ENCODE data around the gene NDOR1. TPM values are rescaled to one million over a fixed set of nuclear protein-coding genes. Genes with fewer than 3 reads are reported as not detected.

The NDOR1 gene
- total RNA-seq: 2.8 TPM

DNA sequence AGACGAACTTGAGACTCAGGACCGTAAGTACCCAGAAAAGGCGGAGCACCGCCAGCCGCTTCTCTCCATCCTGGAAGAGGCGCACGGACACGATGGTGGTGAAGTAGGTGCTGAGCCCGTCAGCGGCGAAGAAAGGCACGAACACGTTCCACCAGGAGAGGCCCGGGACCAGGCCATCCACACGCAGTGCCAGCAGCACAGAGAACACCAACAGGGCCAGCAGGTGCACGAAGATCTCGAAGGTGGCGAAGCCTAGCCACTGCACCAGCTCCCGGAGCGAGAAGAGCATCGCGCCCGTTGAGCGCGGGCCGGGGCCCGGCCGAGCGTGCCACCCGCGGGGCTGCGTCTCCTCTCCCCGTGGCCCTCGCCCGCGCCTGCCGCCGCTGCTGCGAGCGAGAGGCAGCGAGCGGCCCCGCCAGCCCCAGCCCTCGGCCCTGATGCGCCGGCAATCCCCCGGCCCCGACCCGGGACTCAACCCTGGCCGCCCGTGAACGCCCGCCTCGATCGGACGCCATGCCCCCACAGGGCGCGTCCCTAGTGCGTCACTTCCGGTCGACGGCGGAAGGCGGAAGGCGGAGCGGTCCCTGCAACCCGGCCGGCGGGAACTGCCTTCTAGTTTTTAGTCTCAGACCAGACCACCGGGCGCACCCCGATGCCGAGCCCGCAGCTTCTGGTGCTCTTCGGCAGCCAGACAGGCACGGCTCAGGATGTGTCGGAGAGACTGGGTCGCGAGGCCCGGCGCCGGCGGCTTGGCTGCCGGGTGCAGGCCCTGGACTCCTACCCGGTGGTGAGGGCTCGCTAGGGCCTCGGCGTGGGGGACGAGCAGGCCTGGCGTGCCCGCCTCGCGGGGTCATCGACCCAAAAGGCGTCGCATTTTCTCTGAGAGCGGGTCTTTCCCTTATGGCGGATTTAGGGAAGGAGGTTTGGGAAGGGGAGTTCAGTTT is at the start of gene NDOR1, which contains the start of gene TMEM203:
NDOR1 (plus strand) TSS at position 575 of the 944 bp plus-strand sequence; CDS start at position 653, 78 bp downstream.
TMEM203 (minus strand) TSS at position 523 of the 944 bp plus-strand sequence; CDS start at position 289, 234 bp downstream.
- DNase-seq: peak; percentile 86

DNA sequence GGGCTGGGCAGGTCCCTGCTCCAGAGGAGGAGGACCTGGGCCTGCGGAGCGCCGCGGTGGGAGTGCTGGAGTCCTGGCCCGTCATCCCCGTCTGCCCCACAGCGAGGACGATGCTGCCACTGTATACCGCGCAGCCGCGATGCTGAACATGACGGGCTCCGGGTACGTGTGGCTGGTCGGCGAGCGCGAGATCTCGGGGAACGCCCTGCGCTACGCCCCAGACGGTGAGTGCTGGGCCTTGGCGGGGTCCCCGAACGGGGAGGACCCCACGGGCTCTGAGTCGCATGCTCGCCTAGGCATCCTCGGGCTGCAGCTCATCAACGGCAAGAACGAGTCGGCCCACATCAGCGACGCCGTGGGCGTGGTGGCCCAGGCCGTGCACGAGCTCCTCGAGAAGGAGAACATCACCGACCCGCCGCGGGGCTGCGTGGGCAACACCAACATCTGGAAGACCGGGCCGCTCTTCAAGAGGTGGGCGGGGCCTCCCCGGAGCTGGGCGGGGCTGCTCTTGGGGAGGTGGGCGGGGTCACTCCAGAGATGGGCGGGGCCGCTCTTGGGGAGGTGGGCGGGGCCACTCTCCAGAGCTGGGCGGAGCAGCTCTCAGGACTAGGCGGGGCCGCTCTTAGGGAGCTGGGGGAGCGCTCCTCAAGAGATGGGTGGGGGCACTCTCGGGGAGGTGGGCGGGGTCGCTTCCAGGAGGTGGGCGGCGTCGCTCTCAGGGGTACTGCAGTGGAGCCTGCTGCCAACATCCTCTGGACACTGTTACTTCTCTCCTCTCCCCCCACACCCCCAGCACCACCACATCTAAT is 48.7 kb upstream of the NDOR1 start:
- DNase-seq: peak; percentile 50

GRCh38 chr9:137157618-137158415 is 47.7 kb upstream of the NDOR1 start:
- DNase-seq: peak; percentile 21

DNA sequence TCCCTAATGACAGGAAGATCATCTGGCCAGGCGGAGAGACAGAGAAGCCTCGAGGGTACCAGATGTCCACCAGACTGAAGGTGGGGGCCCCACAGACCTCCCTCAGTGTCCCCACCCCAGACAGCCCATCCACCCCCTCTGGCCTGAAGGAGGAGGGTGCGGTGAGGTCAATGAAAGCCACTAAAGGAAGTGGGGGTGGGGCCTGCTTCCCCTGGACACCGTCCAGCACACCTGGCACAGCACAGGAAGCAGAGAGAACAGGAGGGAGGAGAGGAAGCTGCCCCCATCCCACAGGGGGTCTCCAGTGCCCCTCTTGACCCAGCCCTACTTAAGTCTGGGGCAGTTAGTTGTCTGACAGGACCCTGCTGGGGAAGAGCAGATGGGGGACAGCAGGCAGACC is 46.9 kb upstream of the NDOR1 start:
- DNase-seq: no peak

DNA sequence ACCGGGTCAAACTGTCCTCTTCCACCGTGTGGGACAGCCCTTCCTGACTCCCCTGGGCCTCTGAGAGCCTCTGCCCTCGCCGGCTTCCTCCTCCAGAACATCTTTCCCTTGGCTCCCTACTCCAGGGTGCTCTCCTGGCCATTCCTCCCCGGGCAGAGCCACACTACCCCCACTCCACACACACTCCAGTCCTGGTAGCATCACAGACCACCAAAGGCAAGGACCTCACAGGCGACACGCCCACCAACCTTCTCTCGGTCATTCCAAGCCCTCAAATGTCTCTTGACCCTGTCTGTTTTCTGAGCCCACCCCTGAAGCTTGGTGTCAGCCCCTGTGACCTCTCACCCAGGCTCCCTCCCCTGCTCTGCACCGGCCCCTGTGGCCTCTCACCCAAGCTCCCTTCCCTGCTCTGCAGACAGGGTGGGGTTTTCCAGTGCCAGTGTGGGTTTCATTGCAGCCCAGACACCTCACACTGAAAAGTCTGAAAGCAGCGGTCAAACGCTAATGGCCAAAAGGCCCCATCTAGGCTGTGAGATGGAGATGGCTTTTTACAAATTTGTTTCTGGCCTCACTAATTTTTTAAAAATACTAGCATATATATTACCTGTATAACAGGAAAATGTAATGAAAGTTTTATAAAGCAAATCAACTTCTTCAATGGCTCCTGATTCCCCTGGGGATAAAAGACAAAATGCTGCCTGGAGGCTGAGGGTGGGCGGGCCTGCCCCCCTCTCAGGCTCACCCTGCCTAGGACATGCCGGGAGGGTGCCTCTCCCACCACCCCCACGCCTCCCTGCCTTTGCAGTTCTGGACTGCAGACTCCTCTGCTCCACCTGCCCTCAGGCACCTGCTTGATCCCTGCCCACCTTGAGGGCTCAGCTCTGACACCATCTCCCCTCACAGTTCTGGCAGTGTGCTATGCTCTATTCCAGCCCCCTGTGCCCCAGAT is 46.1 kb upstream of the NDOR1 start:
- DNase-seq: no peak

- no peak for DNase-seq
These were observed 45.5 kb upstream of the NDOR1 start for GRCh38 chr9:137160054-137160425.

DNA sequence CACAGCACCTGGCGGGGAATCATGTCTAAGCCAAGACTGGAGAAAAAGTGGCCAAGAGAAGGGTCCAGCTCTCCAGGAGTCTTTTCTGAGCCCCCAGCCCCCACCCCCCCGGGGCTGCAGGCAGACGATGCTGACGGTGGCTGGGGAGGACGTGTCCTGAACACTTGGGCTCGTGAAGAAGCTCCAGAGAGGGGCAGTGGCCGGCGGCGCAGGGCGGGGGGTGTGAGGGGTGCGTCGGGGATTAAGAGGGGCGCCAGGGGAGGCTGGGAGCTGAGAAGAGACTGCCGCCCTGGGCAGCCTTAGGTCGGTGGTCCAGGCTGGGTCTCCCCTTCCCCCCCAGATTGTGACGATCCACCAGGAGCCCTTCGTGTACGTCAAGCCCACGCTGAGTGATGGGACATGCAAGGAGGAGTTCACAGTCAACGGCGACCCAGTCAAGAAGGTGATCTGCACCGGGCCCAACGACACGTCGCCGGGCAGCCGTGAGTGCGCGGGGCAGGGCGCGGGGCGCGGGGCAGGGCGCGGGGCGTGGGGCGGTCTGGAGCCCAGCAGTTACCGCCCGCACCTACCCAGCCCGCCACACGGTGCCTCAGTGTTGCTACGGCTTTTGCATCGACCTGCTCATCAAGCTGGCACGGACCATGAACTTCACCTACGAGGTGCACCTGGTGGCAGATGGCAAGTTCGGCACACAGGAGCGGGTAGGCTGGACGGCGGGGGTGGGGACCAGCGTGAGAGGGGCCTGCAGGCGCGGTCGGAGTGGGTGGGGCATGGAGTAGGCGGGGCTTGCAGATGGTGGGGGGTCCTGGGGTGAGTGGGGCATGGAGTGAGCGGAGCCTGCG is 44.6 kb upstream of the NDOR1 start:
- no peak for DNase-seq

- DNase-seq: no peak
These were observed 43.7 kb upstream of the NDOR1 start for GRCh38 chr9:137161558-137162486.

- no peak for DNase-seq
These were observed 42.8 kb upstream of the NDOR1 start for GRCh38 chr9:137162505-137163364.

DNA sequence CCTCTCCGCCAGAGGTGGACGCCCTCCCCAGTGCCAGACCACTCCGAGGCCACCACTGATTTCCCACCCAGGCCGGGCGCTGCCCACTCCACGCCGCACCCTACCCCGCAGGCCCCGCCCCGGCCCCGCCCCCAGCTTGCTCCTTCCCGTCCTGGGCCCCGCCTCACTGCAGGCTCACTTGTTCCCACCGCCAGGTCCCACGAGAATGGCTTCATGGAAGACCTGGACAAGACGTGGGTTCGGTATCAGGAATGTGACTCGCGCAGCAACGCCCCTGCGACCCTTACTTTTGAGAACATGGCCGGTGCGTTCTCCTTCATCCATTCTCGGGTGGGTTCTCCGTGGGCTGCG is 42.2 kb upstream of the NDOR1 start:
- no peak for DNase-seq

DNA sequence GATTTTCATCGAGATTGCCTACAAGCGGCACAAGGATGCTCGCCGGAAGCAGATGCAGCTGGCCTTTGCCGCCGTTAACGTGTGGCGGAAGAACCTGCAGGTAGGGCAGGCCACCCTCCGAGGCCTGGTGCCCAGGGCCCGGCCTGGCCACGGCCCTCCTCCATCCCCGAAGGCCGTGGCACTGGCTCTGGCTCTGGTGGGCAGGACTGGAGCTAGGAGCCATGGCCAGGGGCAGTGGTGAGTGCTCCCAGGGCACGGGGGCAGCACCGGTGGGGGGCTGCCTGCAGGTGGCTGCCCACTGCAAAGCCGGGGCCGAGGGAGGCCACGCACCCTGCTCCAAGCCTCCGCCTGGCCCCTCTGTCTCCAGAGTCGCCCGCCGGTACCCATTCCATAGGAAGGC is 41.7 kb upstream of the NDOR1 start:
- DNase-seq: no peak

- no peak for DNase-seq
These were observed 40.9 kb upstream of the NDOR1 start for GRCh38 chr9:137164370-137165249.

GRCh38 chr9:137165250-137165836 is 40.2 kb upstream of the NDOR1 start:
- DNase-seq: no peak

GRCh38 chr9:137166380-137167229 is 38.9 kb upstream of the NDOR1 start:
- DNase-seq: peak; percentile 25

- no peak for DNase-seq
These were observed 38.2 kb upstream of the NDOR1 start for GRCh38 chr9:137167277-137167746.
